ENCODE measurements around the gene ARHGEF3.

The ARHGEF3 gene

GRCh38 chr3:56684029-56684428, 117.7 kb downstream of the ARHGEF3 start:
- no peaks in the 10 kb centered on the region for H3K36me3 ChIP-seq (ENCODE audit: control insufficient read depth in 2 of 2, insufficient read depth in 2 of 2, low read length in 2 of 2)

DNA sequence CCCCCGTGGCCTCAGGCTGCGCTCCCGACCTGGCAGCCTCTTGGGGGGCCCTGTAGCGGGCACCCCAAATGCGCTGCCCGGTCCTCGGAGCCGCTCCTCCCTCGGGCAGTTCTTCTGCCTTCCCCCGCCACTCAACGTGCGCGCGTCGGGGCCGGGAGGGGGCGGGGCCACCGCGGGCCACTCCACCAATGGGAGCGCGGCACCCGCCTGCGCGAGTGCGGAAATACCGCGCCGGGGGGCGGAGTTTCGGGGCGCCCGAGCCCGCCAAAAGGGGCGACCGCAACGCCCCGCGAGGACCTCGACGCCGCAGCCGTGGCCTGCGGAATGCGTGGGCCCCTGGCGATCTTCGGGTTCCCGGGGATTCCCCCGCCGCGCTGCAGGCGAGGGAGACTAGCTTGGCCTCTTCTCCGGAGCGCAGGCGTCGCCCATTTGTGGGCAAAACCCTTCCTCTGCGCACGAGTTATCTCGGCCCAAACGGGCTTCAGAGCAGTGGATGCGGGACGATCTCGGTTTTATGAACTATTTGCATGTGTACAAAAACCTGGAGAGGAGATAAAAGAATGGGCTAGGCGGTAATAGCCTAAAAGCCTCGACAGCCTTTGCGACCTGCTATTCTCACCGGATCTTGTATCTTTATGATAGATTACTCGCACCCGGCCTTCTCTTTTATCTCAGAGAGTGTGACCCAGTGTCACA, 118.5 kb downstream of the ARHGEF3 start, which contains the start of gene TASOR:
TSS of gene TASOR (minus strand) at position 144 of the 696 bp plus-strand sequence. CDS start 259 bp downstream, outside the sequence.
- peak within 1 kb of the TSS; percentile 92 to 94 for H3K9ac ChIP-seq (ENCODE audit: low read depth in 1 of 2, low read length in 2 of 2)
- H3K27me3 ChIP-seq (ENCODE audit: control insufficient read depth in 2 of 2, insufficient read depth in 2 of 2, low read length in 2 of 2): no peaks in the 10 kb centered on the region
- H3K27ac ChIP-seq (ENCODE audit: low read depth in 2 of 2, low read length in 2 of 2): peak within 1 kb of the TSS; percentile 99 to 100
- peak within 1 kb of the TSS; percentile 76 to 90 for H3K4me3 ChIP-seq (ENCODE audit: low read length in 2 of 2)
- H3K9me3 ChIP-seq (ENCODE audit: control insufficient read depth in 2 of 2, low read length in 2 of 2): no peaks in the 10 kb centered on the region
- H3K4me1 ChIP-seq (ENCODE audit: control insufficient read depth in 2 of 2, insufficient read depth in 2 of 2, low read length in 2 of 2): peaks cover 6 to 9% of the 10 kb centered on the region in 2 donors
- H3K36me3 ChIP-seq (ENCODE audit: control insufficient read depth in 2 of 2, insufficient read depth in 2 of 2, low read length in 2 of 2): no peaks in the 10 kb centered on the region

More at GRCh38 chr3:56684029-56684428, 117.7 kb downstream of the ARHGEF3 start:
- Histone ChIP-seq H3K27me3 (ENCODE audit: control insufficient read depth in 2 of 2, insufficient read depth in 2 of 2, low read length in 2 of 2) (no peaks in the 10 kb centered on the region), H3K9me3 (ENCODE audit: control insufficient read depth in 2 of 2, low read length in 2 of 2) (no peaks in the 10 kb centered on the region), H3K27ac (ENCODE audit: low read depth in 2 of 2, low read length in 2 of 2) (no peak overlapping the region), H3K9ac (ENCODE audit: low read depth in 1 of 2, low read length in 2 of 2) (no peak overlapping the region), H3K4me1 (ENCODE audit: control insufficient read depth in 2 of 2, insufficient read depth in 2 of 2, low read length in 2 of 2) (peaks cover 6 to 9% of the 10 kb centered on the region in 2 donors), H3K4me3 (ENCODE audit: low read length in 2 of 2) (no peak overlapping the region)

- Histone ChIP-seq H3K27me3 (ENCODE audit: control insufficient read depth in 2 of 2, insufficient read depth in 2 of 2, low read length in 2 of 2) (no peaks in the 10 kb centered on the region), H3K27ac (ENCODE audit: low read depth in 2 of 2, low read length in 2 of 2) (peak overlapping the region; percentile 99 to 100), H3K9me3 (ENCODE audit: control insufficient read depth in 2 of 2, low read length in 2 of 2) (no peaks in the 10 kb centered on the region), H3K4me1 (ENCODE audit: control insufficient read depth in 2 of 2, insufficient read depth in 2 of 2, low read length in 2 of 2) (peaks cover 6 to 9% of the 10 kb centered on the region in 2 donors), H3K9ac (ENCODE audit: low read depth in 1 of 2, low read length in 2 of 2) (peak overlapping the region; percentile 92 to 94), H3K36me3 (ENCODE audit: control insufficient read depth in 2 of 2, insufficient read depth in 2 of 2, low read length in 2 of 2) (no peaks in the 10 kb centered on the region), H3K4me3 (ENCODE audit: low read length in 2 of 2) (peak overlapping the region; percentile 76 to 90)
These were observed 119.2 kb downstream of the ARHGEF3 start for GRCh38 chr3:56682462-56683121.

DNA sequence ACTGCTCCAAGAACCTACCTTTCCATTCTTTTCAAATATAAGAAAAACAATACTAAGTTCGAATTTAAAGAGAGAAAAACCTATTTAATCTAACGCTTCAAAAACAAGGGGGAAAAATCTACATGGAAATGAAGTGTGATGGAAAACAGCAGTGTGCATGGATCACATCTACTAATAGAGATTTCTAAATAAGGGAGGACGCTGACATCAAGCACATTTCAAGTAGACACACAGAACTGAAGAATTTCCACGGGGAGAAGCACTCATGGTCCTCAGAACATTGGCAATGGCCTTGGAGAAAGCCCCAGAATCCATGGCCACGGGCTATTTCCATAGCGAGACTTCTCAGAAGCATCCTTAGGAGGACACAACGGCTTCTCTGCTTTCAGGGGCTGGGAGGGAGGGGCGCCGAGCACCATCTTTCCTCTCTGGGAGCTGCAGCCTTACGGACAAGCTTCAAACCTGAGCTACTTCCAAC, 119.7 kb downstream of the ARHGEF3 start:
- Histone ChIP-seq H3K27me3 (ENCODE audit: control insufficient read depth in 2 of 2, insufficient read depth in 2 of 2, low read length in 2 of 2) (no peaks in the 10 kb centered on the region), H3K4me1 (ENCODE audit: control insufficient read depth in 2 of 2, insufficient read depth in 2 of 2, low read length in 2 of 2) (peaks cover 6 to 9% of the 10 kb centered on the region in 2 donors), H3K9me3 (ENCODE audit: control insufficient read depth in 2 of 2, low read length in 2 of 2) (no peaks in the 10 kb centered on the region), H3K4me3 (ENCODE audit: low read length in 2 of 2) (peak overlapping the region; percentile 76 to 90), H3K36me3 (ENCODE audit: control insufficient read depth in 2 of 2, insufficient read depth in 2 of 2, low read length in 2 of 2) (no peaks in the 10 kb centered on the region), H3K9ac (ENCODE audit: low read depth in 1 of 2, low read length in 2 of 2) (peak overlapping the region; percentile 92 to 94), H3K27ac (ENCODE audit: low read depth in 2 of 2, low read length in 2 of 2) (peak overlapping the region; percentile 99 to 100)

DNA sequence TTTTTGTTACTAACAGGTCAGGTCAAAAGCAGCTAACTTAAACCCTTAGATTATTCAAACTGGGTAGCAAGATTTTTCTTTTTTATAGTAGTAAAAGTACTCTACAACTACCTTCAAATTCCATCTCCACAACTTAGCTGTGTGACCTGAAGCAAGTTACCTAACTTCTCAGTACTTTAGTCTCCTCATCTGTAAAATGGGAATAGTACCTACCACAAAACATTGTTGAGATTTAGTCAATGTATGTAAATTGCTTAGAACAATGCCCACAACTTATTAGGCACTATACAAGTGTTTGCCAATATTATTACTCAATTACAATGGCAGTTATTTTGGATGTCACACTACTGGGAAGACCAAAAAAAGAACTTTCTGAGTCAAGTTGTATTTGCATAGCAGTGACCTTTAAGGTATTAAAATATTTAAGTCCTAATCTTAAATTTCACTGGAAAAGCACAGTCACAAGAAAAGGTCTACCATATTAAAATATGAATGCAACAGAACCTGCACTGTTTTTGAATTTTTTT, 121.6 kb downstream of the ARHGEF3 start:
- Histone ChIP-seq H3K27me3 (ENCODE audit: control insufficient read depth in 2 of 2, insufficient read depth in 2 of 2, low read length in 2 of 2) (no peaks in the 10 kb centered on the region), H3K4me1 (ENCODE audit: control insufficient read depth in 2 of 2, insufficient read depth in 2 of 2, low read length in 2 of 2) (peaks cover 6 to 9% of the 10 kb centered on the region in 2 donors), H3K9ac (ENCODE audit: low read depth in 1 of 2, low read length in 2 of 2) (no peak overlapping the region), H3K27ac (ENCODE audit: low read depth in 2 of 2, low read length in 2 of 2) (no peak overlapping the region), H3K36me3 (ENCODE audit: control insufficient read depth in 2 of 2, insufficient read depth in 2 of 2, low read length in 2 of 2) (no peaks in the 10 kb centered on the region), H3K9me3 (ENCODE audit: control insufficient read depth in 2 of 2, low read length in 2 of 2) (no peaks in the 10 kb centered on the region), H3K4me3 (ENCODE audit: low read length in 2 of 2) (no peak overlapping the region)

All from mucosa of rectum (tissue), 2 donors.